Cortex of kidney (tissue), 1 donor: ENCODE measurements around the gene SHOC1.
"Not testable (repeated sequence)": the region's sequence is repeated elsewhere in the genome, so short reads cannot be mapped to it uniquely, and the experiment has no call there.

Experiments
- DNase-seq: peaks from one replicate; lab custom pipeline; 2025; lab: John Stamatoyannopoulos, UW

The SHOC1 gene

GRCh38 chr9:111805262-111805661, 10.5 kb upstream of the SHOC1 start:
- no peak for DNase-seq

GRCh38 chr9:111804636-111805035, 9.9 kb upstream of the SHOC1 start:
- DNase-seq = no peak

- DNase-seq = no peak
Measured at GRCh38 chr9:111803924-111804323, 9.2 kb upstream of the SHOC1 start.

GRCh38 chr9:111799915-111800526, 5.3 kb upstream of the SHOC1 start:
- no peak for DNase-seq

- no peak for DNase-seq
Measured at GRCh38 chr9:111799506-111799905, 4.8 kb upstream of the SHOC1 start.

- DNase-seq = no peak
Measured at GRCh38 chr9:111798786-111799185, 4.0 kb upstream of the SHOC1 start.

GRCh38 chr9:111795557-111795839, 761 bp upstream of the SHOC1 start:
- no peak for DNase-seq

- not testable (repeated sequence) for DNase-seq
Measured at GRCh38 chr9:111791821-111792220, 2.9 kb downstream of the SHOC1 start.

GRCh38 chr9:111789881-111790280, 4.9 kb downstream of the SHOC1 start:
- no peak for DNase-seq

GRCh38 chr9:111783857-111784256, 10.9 kb downstream of the SHOC1 start:
- no peak for DNase-seq

GRCh38 chr9:111783424-111783823, 11.3 kb downstream of the SHOC1 start:
- no peak for DNase-seq

- DNase-seq = no peak
Measured at GRCh38 chr9:111766066-111766465, 28.7 kb downstream of the SHOC1 start.

GRCh38 chr9:111762556-111762955, 32.2 kb downstream of the SHOC1 start:
- DNase-seq = no peak

- DNase-seq = no peak
Measured at GRCh38 chr9:111759762-111760639, 34.7 kb downstream of the SHOC1 start.

- DNase-seq = no peak
Measured at GRCh38 chr9:111754800-111755199, 39.9 kb downstream of the SHOC1 start.

- DNase-seq = no peak
Measured at GRCh38 chr9:111752455-111752854, 42.3 kb downstream of the SHOC1 start.
